GM12875 (cell line): Measurements from ENCODE around the gene SHROOM2.

ENCODE experiments used
- H3K4me3 ChIP-seq: one replicate; pipeline ENCODE4 v1.5.1; 2011; ENCODE audit warnings: low read depth, low read length, control low read depth
- CTCF ChIP-seq: IDR thresholded peaks from 2 replicates; pipeline ENCODE4 v1.5.1; 2011; ENCODE audit warnings: low read depth, mild to moderate bottlenecking, control low read depth, inconsistent platforms, low read length, moderate library complexity, borderline replicate concordance; ENCODE audit not compliant: insufficient read depth

The SHROOM2 gene

DNA sequence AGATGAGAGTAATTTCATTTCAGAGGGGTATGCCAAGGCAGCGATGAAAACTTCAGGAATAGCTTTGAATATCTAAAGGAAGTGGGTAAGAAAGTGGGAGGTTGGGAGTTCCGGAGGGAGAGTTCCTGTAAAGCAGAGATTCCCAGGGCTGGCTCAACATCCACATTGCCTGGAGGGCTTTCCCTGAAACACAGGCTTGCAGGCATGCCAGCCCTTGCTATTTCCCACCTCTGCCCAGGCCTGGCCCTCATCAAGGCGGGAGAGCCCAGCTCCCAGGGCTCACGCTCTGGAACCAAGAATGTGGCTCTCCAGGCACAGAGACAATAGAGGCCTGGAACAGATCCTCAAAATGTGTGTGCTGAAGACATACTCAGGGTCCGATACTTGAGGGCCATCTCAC lies 137.1 kb downstream of the SHROOM2 start:
- no peak overlapping the region for H3K4me3 ChIP-seq
- no peak for TF ChIP-seq CTCF

- no peak overlapping the region for H3K4me3 ChIP-seq
These were observed 139.8 kb downstream of the SHROOM2 start for GRCh38 chrX:9926002-9926401.

DNA sequence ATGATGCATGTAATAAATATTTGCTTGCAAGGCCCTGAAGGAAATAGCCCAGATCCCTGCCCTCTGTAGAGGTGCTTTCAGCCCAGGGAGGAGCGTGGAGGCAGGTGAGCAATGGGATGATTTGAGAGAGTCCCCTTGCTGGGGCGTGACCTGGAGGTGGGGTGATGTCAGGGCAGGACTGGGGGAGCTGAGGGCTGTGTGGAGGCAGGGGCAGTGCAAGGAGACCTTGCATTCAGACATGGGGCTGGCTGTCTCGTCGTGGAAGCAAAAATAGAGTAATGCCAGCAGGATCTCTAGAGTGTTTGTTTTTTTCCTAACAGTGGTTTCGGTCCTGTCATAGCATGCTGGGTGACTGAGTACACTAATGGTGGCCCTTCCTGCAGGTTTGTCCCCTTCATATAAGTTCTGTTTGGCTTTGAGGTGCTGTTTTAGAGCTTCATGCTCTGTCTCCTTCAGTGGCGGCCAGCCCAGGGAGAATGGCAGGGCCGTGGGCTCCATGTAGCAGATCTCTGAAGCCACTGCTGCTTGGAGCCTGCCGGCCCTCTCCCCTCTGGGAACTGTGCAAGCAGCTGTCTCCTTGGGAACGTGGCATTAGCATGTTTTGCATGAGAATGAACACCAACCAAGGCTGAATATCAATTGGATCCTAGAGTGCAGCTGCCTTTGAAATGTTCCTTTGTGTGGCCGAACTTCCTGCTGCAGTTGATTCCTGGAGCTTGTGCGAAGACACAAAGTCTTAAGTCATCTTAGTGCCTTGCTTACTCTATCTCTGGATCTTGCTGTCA lies 141.7 kb downstream of the SHROOM2 start:
- no peak overlapping the region for H3K4me3 ChIP-seq

More at GRCh38 chrX:9926002-9926401, 139.8 kb downstream of the SHROOM2 start:
- no peak for TF ChIP-seq CTCF

GRCh38 chrX:9935436-9935835 lies 149.2 kb downstream of the SHROOM2 start:
- no peak overlapping the region for H3K4me3 ChIP-seq
- TF ChIP-seq CTCF = no peak

More for the DNA sequence above, 141.7 kb downstream of the SHROOM2 start:
- no peak for TF ChIP-seq CTCF

- no peak for TF ChIP-seq CTCF
- no peak overlapping the region for H3K4me3 ChIP-seq
These were observed 151.5 kb downstream of the SHROOM2 start for GRCh38 chrX:9937761-9938160.

DNA sequence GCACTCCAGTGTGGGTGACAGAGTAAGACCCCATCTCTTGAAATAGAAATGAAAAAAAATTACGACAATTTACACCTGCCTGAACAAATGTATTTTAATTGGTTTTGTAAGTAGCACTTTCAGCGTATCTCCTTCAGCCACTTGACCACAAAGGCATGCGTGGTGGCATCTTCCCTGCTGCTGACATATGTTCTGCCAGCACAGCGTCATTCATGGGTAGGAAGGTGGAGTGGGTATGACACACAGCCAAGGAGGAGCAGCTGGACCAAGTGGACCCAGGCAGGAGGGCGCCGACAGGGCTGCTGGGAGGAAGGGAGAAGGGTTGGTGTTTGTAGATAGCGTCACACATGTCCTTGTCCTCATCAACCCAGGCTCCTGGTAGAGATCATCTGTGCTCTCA lies 152.3 kb downstream of the SHROOM2 start:
- H3K4me3 ChIP-seq = no peak overlapping the region
- TF ChIP-seq CTCF = no peak

- no peak overlapping the region for H3K4me3 ChIP-seq
- no peak for TF ChIP-seq CTCF
These were observed 154.2 kb downstream of the SHROOM2 start for GRCh38 chrX:9940421-9940820.
